GM18907 (cell line): ENCODE data around the gene SPATC1L.
"Not testable (repeated sequence)": the region's sequence is repeated elsewhere in the genome, so short reads cannot be mapped to it uniquely, and the experiment has no call there.

Source experiments
- ATAC-seq: cut with Tn5 transposase; IDR thresholded peaks from one replicate; pipeline ENCODE4 v1.9.1; 2021; ENCODE audit warnings: mild to moderate bottlenecking, moderate library complexity; ENCODE audit not compliant: unreplicated experiment

The SPATC1L gene

DNA sequence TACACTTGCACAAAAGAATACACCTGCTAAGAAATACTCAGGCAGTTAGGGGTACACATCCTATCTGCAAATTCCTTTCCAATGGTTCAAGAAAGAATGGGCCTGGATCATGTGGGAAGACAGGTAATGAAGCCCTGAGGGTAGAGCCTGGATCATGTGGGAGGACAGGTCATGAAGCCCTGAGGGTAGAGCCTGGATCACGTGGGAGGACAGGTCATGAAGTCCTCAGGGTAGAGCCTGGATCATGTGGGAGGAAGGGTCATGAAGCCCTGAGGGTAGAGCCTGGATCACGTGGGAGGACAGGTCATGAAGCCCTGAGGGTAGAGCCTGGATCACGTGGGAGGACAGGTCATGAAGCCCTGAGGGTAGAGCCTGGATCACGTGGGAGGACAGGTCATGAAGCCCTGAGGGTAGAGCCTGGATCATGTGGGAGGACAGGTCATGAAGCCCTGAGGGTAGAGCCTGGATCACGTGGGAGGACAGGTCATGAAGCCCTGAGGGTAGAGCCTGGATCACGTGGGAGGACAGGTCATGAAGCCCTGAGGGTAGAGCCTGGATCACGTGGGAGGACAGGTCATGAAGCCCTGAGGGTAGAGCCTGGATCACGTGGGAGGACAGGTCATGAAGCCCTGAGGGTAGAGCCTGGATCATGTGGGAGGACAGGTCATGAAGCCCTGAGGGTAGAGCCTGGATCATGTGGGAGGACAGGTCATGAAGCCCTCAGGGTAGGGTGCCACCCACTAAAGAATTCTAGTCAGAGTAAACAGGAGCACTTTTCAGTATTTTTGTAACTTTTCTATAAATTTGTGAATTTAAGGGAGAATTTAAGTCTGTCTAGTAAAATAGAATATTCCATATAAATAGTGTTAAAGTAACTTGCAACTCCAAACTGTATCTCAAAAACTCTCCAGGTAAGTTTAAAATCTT is 16.9 kb upstream of the SPATC1L start:
- not testable (repeated sequence) for ATAC-seq

DNA sequence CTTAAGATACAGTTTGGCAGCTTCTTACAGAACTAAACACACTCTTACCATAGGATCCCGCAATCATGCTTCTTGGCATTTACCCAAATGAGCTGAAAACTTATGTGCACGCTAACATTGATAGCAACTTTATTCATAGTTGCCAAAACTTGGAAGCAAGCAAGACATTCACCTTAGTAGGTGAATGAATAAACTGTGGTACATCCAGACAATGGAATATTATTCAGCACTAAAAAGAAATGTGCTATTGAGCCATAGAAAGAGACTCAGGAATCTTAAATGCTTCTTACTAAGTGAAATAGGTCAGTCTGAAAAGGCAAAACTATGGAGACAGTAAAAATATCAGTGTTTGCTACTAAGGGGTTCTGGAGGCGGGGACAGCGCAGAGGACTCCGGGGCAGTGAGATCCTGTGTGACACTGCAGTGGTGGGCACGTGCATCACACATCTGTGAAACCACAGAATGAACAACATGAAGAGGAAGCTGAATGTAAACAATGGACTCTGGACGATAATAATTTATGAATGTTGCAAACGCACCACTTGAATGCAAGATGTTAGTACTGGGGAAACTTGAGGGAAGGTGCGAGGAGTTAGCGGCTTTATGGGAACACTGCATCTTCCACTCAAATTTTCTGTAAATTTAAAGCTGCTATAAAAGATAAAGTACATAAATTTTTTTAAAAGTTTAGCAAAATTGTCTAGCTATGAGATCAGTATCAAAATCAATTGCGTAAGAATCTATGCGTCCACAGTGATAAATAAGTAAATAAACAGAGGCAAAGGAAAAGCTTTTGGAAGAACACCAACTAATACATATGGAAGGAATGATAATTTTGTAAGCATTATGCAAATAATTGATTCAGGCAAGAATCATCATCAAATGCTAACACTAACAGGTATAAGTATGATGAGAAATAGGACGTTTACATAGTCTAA is 15.4 kb upstream of the SPATC1L start:
- no peak for ATAC-seq

DNA sequence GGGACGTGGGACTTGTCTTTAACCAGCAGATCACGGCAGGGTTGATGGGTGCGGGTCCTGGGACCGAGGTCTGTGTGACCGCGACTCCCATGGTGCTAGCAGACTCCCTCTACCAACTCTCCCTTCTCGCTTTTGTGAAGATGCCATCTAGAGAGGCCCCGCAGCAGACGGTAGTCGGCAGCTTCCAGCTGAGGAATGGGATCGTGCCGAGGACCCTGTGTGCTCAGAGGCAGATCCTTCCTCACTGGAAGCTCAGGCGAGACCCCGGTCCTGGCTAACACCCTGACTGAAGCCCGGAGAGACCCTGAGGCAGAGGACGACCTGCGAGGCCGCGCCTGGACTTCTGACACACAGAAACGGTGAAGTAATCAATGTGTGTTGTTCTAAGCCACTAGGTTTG is 12.5 kb upstream of the SPATC1L start:
- ATAC-seq, result no peak

DNA sequence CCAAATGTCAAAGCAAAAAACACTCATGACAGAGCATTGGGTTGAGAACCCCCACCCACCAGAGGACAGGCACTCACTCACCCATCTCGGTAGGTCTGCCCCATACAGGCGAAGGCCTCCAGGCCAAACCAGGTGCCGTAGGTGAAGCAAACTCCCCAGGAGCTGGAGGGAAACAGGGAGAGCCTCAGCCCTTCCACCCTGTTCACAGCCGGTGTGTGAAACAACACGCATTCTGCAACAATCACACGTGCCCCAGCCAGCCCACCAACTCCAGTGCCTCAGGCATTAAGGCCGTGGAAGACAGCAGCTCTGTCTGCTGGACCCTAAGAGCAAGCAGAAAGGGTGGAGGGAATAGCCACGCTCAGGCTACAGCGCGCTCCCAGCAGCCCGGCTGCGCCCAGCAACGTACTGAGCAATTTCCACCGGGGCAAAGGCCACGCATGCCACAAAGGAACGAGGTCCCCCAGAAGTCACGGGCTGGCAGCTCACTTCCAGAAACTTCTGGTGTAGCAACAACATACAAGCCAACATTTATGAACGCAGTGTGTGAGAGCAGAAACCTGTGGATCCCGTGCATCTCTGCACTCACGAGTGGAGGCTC is 11.4 kb upstream of the SPATC1L start:
- no peak for ATAC-seq

DNA sequence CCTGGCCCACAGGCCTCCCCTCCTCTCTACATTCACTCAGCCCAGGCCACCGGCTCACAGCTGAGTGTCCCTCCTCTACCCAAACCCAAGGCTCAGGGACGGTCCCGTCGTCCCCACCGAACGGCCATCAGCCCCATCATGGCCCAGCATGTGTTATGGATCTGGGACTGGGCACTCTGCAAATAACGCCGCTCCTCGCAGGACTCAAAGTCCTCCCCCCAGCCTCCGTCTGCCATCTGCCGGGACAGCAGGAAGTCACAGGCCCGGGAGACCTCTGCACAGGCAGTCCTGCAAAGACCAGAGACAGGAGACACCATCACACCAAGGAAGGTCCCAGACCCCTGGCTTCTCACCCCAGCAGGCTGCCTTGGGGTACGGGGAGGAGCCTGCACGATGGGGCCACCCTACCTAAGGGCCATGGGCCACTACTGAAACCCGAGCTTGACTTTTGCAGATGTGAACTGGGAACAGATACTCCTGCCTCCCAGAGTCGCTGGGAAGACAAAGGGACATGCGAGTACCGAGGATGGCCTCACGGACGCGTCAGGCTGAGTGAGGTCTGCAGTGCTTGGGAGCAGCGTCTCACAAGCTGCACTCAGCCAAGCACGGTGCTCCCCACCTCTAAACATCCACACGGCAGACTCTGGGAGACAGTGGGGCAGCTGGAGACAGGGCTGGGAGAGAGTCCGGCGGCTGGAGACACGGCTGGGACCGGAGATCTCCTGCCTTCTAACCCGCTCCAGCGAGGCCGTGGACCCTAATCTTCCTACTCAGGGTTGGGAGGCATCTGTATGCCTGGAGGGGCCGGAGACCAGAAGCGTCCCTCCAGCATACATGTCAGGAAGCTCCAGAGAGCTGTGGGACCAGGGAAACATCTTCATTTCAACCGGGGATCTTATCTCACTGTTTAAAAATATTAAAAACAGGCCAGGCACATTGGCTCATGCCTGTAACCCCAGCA is 10.4 kb upstream of the SPATC1L start:
- ATAC-seq, result no peak

DNA sequence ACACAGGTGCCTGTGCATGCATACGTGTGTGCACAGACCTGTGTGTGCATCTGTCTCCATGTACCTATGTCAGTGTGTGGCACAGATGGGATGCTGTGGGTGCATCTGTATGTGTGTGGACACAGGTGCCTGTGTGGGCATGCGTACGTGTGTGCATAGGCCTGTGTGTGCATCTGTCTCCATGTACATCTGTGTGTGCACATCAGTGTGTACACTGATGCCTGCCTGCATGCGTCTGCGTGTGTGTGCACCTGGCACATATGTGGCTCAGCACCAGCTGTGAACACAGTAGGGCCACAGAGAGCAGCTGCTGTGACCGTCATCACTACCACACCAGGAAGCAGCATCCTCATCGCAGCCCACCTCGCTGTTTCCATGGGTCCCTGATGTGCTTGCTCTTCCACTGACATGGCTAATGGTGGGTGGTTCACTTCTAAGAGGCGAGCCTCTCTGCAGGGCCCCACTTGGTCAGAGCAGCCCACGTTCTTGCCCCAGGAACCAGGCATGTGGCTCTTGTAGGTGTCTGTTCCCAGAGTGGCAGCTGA is 9.6 kb upstream of the SPATC1L start:
- no peak for ATAC-seq

DNA sequence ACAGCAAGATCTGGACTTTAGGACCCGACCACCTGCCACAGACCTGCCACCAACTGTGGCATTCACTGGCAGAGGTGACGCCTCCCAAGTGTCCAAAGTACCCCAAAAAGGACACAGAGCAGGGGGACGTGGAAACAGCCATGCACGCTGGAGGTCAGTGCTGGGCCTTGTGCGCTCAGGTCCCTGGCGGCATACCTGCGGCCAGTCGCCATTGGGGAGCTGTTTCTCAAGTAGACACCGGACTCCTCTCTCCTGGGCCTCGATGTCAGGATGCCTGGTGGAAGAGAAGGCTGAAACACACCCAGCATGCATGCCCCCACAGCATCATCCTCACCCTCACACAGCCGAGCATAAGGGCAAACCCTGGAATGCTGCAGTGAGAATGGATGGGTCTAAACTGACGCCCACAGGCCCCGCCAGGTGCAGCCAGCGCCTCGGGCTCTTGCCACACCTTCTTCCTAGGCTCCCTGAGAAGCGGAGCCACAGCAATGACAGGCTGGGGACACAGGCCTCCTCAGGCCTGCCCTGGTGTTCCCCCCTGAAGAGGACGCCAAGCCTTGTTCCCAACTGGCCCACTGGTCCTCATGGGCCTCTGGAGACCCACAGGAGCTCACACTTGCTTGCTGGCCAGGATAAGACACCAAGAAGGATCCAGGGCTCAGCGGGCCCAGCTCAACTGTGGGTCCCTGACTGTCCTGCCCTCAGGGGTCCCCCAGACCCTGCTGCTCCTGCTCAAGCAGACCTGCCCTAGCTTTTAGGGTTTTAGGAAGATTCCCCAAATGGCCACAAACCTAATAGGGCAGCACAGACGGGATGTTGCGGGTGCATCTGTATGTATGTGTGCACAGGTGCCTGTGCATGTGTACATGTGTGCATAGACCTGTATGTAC is 7.7 kb upstream of the SPATC1L start:
- no peak for ATAC-seq

DNA sequence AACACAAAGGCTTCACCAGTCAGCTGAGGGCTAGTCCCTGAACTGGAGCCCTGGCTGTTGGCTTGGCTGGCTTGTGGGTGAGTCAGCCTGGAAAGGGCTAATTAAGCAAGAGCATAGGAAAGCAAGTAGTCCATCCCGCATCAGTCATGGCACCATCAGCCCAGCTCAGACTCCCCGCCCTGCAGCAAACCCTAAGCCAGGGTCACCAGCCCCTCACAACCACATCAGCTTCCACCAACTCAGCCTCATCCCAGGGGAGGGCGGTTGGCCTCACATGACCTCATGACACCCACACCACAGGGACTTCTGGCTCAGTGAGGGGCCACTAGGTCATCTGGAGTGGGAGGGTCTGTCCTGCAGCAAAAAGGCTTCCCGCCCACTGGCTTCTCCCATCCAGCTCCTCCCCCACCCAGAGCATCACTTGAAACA is 7.0 kb upstream of the SPATC1L start:
- no peak for ATAC-seq

DNA sequence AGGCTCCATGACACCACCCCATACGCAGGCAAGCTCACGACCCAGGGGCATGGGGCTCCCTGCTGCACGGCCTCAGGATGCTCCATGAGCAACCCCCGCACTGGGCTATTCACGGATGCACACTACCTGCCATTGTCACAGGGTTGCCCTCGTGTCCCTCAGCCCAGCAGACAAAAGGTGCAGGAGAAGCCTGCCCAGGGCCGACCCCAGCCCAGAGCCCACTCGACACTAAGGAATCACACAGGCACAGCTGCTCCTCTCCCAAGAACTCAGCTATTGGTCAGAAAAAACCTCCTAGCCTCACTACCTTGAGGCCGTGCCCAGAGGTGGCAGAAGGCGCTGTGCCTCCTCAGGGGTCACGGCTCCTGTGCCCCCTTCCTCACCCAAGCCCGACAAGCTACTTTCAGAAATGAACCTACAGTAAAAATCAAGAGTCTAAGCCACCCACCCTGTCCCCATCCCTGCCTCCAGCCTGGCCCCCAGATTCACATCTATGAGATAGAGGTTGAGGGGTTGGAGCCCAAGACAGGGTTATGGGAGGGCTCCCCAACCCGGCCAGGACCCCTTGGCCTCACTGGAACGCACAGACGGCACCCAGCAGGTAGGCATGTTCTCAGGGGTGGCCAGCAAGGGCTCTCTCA is 6.4 kb upstream of the SPATC1L start:
- no peak for ATAC-seq

DNA sequence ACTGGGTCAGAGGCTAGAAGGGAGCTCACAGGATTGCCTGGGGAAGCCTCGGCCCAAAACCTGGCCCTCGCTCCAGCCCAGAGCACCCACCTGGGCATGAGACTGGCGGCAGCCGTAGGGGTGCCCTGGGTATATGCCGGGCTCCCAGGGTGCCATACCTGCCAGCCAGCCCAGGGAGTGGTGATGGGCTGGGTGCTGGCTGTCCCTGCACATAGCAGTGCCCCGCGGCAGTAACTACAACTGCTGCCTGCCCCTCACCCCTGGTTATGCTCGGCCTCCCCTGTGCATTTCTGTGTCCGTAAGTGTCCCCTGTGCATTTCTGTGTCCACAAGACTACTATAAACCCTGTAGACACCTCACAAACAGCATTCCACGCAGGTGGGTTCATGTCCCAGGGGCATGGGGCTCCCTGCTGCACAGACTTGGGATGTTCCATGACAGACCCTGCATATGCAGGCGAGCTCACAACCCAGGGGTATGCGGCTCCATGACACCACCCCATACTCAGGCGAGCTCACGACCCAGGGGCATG is 5.8 kb upstream of the SPATC1L start:
- ATAC-seq, result no peak

DNA sequence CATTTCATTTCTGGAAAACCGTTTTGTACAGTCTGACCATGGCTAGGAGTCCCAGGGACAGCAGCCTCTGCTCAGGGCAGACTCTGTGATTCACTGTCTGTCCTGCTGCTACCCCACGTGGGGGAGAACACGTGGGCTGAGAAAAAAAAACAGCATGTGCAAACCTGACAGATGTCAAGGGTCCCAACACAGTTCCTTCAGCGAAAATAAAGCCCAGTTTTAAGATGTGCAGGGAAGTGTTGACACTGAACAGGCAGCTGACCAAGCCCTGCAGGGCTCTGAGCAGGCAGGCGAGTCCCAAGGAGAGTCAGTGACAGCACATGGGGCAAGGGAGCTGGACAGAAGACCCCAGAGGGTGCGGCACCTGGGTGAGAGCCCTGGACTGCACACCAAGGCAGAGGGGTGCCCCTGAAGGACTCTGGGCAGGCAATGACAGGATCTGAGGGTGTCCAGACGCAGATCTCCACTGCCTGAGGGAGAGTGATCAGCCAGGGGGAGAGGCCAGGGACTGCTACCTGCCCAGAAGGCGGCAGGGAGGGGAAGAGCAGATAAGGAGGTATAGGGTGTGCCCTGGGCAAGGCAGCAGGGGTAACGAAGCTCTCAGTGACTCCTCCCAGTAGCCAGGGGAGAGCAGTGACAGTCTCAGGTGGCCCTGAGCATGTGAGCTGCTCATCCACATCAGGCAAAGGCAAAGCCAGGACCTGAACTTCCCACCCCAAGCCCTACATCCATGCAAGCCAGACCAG is 5.1 kb upstream of the SPATC1L start:
- no peak for ATAC-seq

DNA sequence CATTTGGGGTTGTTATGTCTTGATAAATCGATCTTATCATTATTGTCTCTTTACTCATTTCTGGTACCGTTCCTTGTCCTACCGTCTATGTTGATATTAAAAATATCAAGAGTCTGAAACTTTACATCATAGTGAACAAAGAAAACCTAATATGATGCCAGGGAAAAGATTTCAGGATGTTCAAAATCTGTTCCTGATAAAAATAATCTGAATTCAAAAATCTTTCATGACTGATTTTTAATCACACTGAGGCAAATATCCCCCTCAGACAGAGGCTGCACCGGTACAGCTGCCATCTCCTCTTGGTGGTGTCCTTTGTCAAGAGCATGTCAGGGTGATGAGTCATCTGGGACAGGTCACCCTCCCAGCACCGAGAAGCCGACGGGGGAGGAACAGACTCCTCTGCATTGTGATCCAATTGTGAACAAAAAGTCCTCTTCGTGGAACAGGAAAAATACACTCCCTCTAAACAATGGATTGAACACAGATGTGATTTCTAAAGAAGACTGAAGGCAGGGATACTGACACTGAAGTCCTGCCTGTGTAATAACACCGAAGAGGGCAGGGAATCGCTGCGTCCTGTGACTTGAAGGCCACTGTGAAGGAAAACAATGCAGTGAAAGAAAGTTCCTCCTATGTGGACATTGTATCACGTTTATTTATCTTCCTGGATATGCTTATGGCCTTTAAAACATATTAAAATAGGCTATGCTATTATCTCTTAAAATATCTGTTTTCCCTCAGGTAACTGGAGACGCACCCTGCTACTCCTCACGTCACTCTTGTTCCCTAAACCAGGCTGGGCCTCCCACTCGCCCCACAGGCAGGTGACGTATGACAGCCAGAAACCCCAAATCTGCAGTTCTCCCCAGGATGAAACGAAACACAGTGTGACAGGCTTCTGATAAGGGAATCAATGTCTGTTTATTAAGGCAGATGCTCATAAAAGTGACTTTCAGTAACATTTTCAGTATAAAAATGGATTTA is 4.3 kb upstream of the SPATC1L start:
- ATAC-seq, result no peak

DNA sequence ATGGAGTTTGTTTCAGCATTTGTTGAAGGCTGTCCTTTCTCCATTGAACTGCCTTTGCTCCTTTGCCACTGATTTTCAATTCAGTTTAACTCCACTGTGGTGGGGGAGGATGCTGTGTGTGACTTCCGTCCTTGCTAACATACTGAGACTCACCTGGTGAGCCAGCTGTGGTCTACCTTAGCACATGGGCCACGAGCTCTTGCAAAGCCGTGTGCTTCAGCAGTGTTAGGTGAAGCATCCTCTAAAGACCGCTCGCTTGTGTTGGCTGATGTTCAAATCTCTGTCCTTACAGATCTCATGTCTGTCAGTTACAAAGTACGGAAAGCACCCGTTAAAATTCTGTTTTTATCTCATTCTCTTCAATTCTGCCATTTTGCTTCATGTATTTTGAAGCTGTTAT is 3.6 kb upstream of the SPATC1L start:
- ATAC-seq, result no peak

DNA sequence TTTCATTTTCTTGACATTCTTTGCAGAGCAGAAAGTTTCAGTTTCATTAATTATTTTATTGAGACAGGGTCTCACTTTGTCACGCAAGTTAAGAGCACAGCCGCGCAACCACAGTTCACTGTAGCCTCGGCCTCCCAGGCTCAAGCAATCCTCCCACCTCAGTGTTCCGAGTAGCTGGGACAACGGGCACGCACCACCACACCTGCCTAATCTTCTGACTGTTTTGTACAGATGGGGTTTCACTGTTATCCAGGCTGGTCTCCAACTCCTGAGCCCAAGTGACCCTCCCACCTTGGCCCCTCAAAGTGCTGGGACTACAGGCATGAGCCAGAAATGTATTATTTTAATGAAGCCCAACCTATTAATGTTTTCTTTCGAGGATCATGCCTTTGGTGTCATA is 3.0 kb upstream of the SPATC1L start:
- ATAC-seq, result no peak

DNA sequence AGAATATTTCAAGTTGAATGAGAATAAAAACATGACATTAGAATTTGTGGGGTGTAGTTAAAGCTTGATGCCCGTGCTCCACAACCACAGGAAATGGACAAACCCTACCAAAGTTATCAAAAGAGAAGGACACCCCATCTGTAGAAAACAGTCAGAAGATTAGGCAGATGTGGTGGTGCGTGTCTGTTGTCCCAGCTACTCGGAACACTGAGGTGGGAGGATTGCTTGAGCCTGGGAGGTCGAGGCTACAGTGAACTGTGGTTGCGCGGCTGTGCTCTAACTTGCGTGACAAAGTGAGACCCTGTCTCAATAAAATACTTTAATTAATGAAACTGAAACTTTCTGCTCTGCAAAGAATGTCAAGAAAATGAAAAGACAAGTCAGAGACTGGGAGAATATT is 1.5 kb upstream of the SPATC1L start:
- no peak for ATAC-seq
